ENCODE data around the gene KLHL22.

Gene KLHL22

DNA sequence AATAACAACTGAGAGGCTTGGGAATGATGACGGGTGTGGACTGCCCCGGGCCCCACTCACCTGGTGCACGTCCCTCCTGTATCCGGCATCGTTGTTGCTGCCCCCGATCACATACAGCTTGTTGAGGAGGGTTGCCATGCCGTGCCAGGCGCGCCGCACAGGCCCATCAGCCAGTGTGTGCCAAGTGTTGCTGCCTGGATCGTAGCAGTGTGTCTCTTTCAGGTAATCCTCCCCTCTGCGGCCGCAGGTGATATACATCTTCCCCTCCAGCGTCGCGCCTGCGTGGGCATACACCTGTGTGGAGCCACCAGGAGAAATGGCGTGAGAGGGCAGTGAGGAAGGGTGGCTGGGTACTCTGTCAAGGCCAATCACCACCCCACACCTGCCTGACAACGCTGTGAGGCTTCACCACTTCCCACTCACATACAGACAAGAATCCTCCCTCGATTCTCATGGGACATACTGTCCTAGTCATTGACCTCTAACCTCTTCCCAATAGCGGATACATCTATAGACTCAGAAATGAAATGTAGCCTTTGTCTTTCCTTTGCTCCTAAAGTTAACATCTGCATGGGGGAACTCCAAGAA, 49.1 kb downstream of the KLHL22 start:
- ATAC-seq (ENCODE audit: insufficient read depth, low read depth) = no peak
- no peak overlapping the region for H3K4me2 ChIP-seq (ENCODE audit: insufficient read depth, low read length)
- H3K36me3 ChIP-seq (ENCODE audit: insufficient read depth, low read length) = peaks cover 28% of the 10 kb centered on the region
- H3K27me3 ChIP-seq (ENCODE audit: insufficient read depth, low read length, poor library complexity) = no peaks in the 10 kb centered on the region
- DNase-seq = no peak
- no peak overlapping the region for H3K4me3 ChIP-seq (ENCODE audit: low read depth in 1 of 2, low read length in 2 of 2)
- H3K4me1 ChIP-seq (ENCODE audit: insufficient read depth, low read length) = no peaks in the 10 kb centered on the region
- H3K27ac ChIP-seq (ENCODE audit: low read length) = no peak overlapping the region
- no peak overlapping the region for H2AFZ ChIP-seq (ENCODE audit: low read depth, low read length)
- no peaks in the 10 kb centered on the region for H3K79me2 ChIP-seq (ENCODE audit: insufficient read depth, low read length)
- no peaks in the 10 kb centered on the region for H3K9me3 ChIP-seq (ENCODE audit: insufficient read depth, low read length, severe bottlenecking)
- no peak overlapping the region for H3K9ac ChIP-seq (ENCODE audit: low read depth, low read length)
- H4K20me1 ChIP-seq (ENCODE audit: insufficient read depth, low read length) = no peaks in the 10 kb centered on the region
- TF ChIP-seq, protein P1, sequence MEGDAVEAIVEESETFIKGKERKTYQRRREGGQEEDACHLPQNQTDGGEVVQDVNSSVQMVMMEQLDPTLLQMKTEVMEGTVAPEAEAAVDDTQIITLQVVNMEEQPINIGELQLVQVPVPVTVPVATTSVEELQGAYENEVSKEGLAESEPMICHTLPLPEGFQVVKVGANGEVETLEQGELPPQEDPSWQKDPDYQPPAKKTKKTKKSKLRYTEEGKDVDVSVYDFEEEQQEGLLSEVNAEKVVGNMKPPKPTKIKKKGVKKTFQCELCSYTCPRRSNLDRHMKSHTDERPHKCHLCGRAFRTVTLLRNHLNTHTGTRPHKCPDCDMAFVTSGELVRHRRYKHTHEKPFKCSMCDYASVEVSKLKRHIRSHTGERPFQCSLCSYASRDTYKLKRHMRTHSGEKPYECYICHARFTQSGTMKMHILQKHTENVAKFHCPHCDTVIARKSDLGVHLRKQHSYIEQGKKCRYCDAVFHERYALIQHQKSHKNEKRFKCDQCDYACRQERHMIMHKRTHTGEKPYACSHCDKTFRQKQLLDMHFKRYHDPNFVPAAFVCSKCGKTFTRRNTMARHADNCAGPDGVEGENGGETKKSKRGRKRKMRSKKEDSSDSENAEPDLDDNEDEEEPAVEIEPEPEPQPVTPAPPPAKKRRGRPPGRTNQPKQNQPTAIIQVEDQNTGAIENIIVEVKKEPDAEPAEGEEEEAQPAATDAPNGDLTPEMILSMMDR (IDR thresholded peaks at IDR 0.05; ENCODE audit: borderline replicate concordance, extremely low read depth, low read length, poor library complexity, severe bottlenecking) = no peak
- TF ChIP-seq EZH2 (IDR thresholded peaks at IDR 0.05; ENCODE audit: borderline replicate concordance, low read depth, low read length, severe bottlenecking) = no peak

- Histone ChIP-seq H3K4me3 (ENCODE audit: low read depth in 1 of 2, low read length in 2 of 2) (no peak overlapping the region), H3K79me2 (ENCODE audit: insufficient read depth, low read length) (no peaks in the 10 kb centered on the region), H3K27me3 (ENCODE audit: insufficient read depth, low read length, poor library complexity) (no peaks in the 10 kb centered on the region), H3K9me3 (ENCODE audit: insufficient read depth, low read length, severe bottlenecking) (no peaks in the 10 kb centered on the region), H3K4me1 (ENCODE audit: insufficient read depth, low read length) (no peaks in the 10 kb centered on the region), H2AFZ (ENCODE audit: low read depth, low read length) (no peak overlapping the region), H3K9ac (ENCODE audit: low read depth, low read length) (no peak overlapping the region), H3K36me3 (ENCODE audit: insufficient read depth, low read length) (peaks cover 26% of the 10 kb centered on the region), H3K27ac (ENCODE audit: low read length) (no peak overlapping the region), H3K4me2 (ENCODE audit: insufficient read depth, low read length) (no peak overlapping the region), H4K20me1 (ENCODE audit: insufficient read depth, low read length) (0 out of 2 replicates have a peak, but pooled peaks cover 4% of the 10 kb centered on the region)
- TF ChIP-seq, protein P1 (IDR thresholded peaks at IDR 0.05; ENCODE audit: borderline replicate concordance, extremely low read depth, low read length, poor library complexity, severe bottlenecking) = no peak
- DNase-seq (no peak), ATAC-seq (ENCODE audit: insufficient read depth, low read depth) (no peak)
These were observed 51.3 kb downstream of the KLHL22 start for GRCh38 chr22:20444325-20444724.

- no peak overlapping the region for H3K9ac ChIP-seq (ENCODE audit: low read depth, low read length)
- H3K27ac ChIP-seq (ENCODE audit: low read length) = no peak overlapping the region
- H3K9me3 ChIP-seq (ENCODE audit: insufficient read depth, low read length, severe bottlenecking) = no peaks in the 10 kb centered on the region
- no peak for TF ChIP-seq EZH2 (IDR thresholded peaks at IDR 0.05; ENCODE audit: borderline replicate concordance, low read depth, low read length, severe bottlenecking)
- TF ChIP-seq, protein P1 (IDR thresholded peaks at IDR 0.05; ENCODE audit: borderline replicate concordance, extremely low read depth, low read length, poor library complexity, severe bottlenecking) = no peak
- H3K27me3 ChIP-seq (ENCODE audit: insufficient read depth, low read length, poor library complexity) = no peaks in the 10 kb centered on the region
- DNase-seq (no peak), ATAC-seq (ENCODE audit: insufficient read depth, low read depth) (no peak)
- no peaks in the 10 kb centered on the region for H3K79me2 ChIP-seq (ENCODE audit: insufficient read depth, low read length)
- peaks cover 8% of the 10 kb centered on the region; the same call in 1 of the 2 replicates for H4K20me1 ChIP-seq (ENCODE audit: insufficient read depth, low read length)
- peaks cover 26% of the 10 kb centered on the region for H3K36me3 ChIP-seq (ENCODE audit: insufficient read depth, low read length)
- H2AFZ ChIP-seq (ENCODE audit: low read depth, low read length) = no peak overlapping the region
- no peak overlapping the region for H3K4me2 ChIP-seq (ENCODE audit: insufficient read depth, low read length)
- no peak overlapping the region for H3K4me3 ChIP-seq (ENCODE audit: low read depth in 1 of 2, low read length in 2 of 2)
- H3K4me1 ChIP-seq (ENCODE audit: insufficient read depth, low read length) = no peaks in the 10 kb centered on the region
These were observed 52.9 kb downstream of the KLHL22 start for GRCh38 chr22:20442485-20443284.

Measured in DND-41 (cell line).